SJCRH30 (cell line): Measurements from ENCODE around the gene CLC. TPM values are rescaled to one million over a fixed set of nuclear protein-coding genes. Genes with fewer than 3 reads are reported as not detected.
"Not testable (repeated sequence)": the region's sequence is repeated elsewhere in the genome, so short reads cannot be mapped to it uniquely, and the experiment has no call there.

Experiments
- DNase-seq, 2 experiments: peaks; one replicate each; pipeline ENCODE4 v3.0.0-alpha.2; 2015 to 2020
- H3K27ac ChIP-seq: fragments of 250-450 bp; sonication (Bioruptor Pico); 2 replicates; pipeline ENCODE4 v1.5.1; 2020; ENCODE audit warnings: mild to moderate bottlenecking, moderate library complexity
- H3K27me3 ChIP-seq: fragments of 250-450 bp; sonication (Bioruptor Pico); 2 replicates; pipeline ENCODE4 v1.5.1; 2020; ENCODE audit warnings: mild to moderate bottlenecking, moderate library complexity
- H3K36me3 ChIP-seq: fragments of 250-450 bp; sonication (Bioruptor Pico); 2 replicates; pipeline ENCODE4 v1.5.1; 2020; ENCODE audit warnings: mild to moderate bottlenecking, moderate library complexity
- H3K4me1 ChIP-seq: fragments of 250-450 bp; sonication (Bioruptor Pico); 2 replicates; pipeline ENCODE4 v1.5.1; 2020; ENCODE audit warnings: mild to moderate bottlenecking, moderate library complexity
- H3K4me3 ChIP-seq: fragments of 250-450 bp; sonication (Bioruptor Pico); 2 replicates; pipeline ENCODE4 v1.5.1; 2020; ENCODE audit warnings: mild to moderate bottlenecking, moderate library complexity
- H3K9me3 ChIP-seq: fragments of 250-450 bp; sonication (Bioruptor Pico); replicated peaks from 2 replicates; pipeline ENCODE4 v1.5.1; 2020; ENCODE audit warnings: mild to moderate bottlenecking, moderate library complexity
- total RNA-seq: library from RNA; depleted of rRNA; stranded (reverse); fragments of >200 nt; shearing (Covaris generic); gene quantifications from 2 replicates; pipeline ENCODE4 v1.2.3, GENCODE V29; 2014; rRNA removed

CLC gene
- 0.23 TPM in 1 of 2 replicates, not detected in the other for total RNA-seq

DNA sequence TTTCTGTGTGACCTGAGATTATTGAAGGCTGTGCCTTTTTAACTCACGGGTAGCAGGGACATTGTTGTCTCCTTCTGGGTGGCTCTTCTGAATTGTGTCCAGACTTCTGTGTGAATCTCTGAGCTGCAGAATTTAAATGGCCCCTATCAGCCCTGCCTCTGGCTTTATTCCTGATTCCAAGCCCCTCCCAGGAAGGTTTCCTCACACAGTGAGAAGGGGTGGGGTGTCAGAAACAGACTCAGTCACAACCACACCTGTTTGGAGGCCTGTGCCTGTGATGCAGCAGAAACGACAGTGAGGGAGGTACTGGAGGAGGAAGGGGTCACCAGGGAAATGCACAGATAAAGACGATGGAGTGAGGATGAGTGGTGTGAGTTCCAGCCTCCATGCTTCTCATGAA, at the start of gene CLC:
CLC (minus strand) TSS at position 139 of the 400 bp plus-strand sequence; CDS start at position 62, 77 bp downstream.
- Histone ChIP-seq H3K9me3 (no peaks in the 10 kb centered on the region), H3K27me3 (peaks cover 3% of the 10 kb centered on the region), H3K4me1 (no peaks in the 10 kb centered on the region), H3K36me3 (no peaks in the 10 kb centered on the region), H3K4me3 (no peak within 1 kb of the TSS), H3K27ac (no peak within 1 kb of the TSS)
- no peak for DNase-seq

DNA sequence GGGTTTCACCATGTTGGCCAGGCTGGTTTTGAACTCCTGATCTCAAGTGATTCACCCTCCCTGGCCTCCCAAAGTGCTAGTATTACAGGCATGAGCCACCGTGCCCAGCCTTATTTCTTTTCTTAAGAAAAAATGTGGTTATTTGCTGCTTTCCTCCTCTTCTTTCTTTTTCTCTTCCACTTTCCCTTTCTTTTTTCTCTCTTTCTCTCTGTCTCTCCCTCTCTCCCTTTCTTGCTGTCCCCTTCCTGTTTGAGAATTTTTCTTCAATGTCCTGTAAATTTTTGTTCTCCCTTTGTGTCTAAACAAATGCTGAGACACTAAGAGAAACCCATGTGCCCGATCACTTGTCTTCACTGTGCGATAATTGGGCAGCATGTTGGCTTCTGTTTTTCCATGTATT, 43.1 kb upstream of the CLC start:
- H3K4me3 ChIP-seq = no peak overlapping the region
- no peaks in the 10 kb centered on the region for H3K27me3 ChIP-seq

DNA sequence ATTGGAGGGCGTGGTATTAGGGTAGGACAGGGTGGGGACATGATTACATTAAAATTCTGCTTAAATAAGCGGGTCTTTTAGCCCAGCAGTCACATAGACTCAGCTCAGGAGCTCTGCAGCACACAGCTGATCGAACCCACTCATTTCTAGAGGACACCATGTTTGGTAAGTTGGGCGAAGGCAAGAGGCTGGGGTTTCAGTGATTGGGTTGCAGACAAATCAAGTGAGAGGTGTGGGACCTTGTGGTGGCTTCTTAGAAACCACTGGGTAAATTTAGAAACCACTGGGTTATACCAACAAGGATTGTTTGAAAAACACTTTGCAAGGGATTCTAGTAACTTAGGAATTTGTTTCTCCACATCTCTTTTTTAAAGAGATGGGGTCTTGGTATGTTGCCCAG, 40.9 kb upstream of the CLC start, which contains the start of gene LEUTX:
LEUTX (plus strand) TSS at position 92 of the 400 bp plus-strand sequence; CDS start at position 159, 67 bp downstream.
- Histone ChIP-seq H3K4me1 (peaks cover 15% of the 10 kb centered on the region), H3K36me3 (no peaks in the 10 kb centered on the region), H3K9me3 (peaks cover 4% of the 10 kb centered on the region; the same call in 1 of the 2 replicates), H3K27ac (no peak within 1 kb of the TSS), H3K4me3 (no peak within 1 kb of the TSS), H3K27me3 (no peaks in the 10 kb centered on the region)
- no peak for DNase-seq

More for the DNA sequence above, 43.1 kb upstream of the CLC start:
- Histone ChIP-seq H3K36me3 (no peaks in the 10 kb centered on the region), H3K27ac (no peak overlapping the region), H3K4me1 (no peaks in the 10 kb centered on the region), H3K9me3 (peaks cover 10% of the 10 kb centered on the region; the same call in 1 of the 2 replicates)
- no peak for DNase-seq

DNA sequence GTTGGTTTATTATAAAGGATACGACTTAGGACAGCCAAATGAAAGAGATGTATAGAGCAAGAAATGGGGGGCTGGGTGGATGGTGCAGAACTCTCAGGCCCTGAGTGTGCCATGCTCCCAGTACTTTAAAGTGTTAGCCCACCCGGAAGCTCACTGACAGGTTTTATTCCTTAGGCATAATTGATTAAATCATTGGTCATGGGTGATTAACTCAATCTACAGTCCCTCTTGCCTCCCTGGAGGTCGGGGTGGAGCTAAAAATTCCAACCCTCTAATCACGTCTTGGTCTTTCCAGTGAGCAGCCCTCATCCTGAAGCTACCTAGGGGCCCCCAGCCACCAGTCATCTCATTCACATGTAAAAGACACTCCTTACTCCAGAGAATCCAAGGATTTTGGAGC, 31.0 kb upstream of the CLC start:
- no peaks in the 10 kb centered on the region for H3K27me3 ChIP-seq
- H3K27ac ChIP-seq = peak overlapping the region; percentile 85
- no peaks in the 10 kb centered on the region for H3K9me3 ChIP-seq
- no peaks in the 10 kb centered on the region for H3K36me3 ChIP-seq
- peak; percentile 92 to 96 for DNase-seq
- H3K4me1 ChIP-seq = peaks cover 51% of the 10 kb centered on the region
- peak overlapping the region; percentile 16; the same call in 1 of the 2 replicates for H3K4me3 ChIP-seq

DNA sequence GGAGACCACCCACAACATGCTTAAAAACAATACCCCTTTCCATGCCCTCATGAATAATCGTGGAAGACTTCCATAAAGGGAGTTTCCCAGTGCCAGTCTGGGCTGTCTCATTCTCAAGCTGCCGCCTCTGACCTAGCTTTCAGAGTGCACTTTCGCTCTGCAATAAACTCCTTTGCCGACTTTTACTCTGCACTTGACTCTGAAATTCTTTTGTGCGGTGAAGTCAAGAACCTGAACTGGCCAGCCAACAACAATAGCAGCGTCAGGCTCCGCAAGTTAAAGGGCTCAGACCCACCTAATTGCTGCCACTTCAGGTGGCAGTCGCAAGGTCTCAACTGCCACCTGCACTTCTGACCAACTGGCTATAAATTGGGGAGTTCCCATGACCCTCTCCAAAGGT, 30.5 kb upstream of the CLC start:
- peaks cover 50% of the 10 kb centered on the region; the same call in 1 of the 2 replicates for H3K4me1 ChIP-seq
- H3K27ac ChIP-seq = peak overlapping the region; percentile 85
- H3K9me3 ChIP-seq = no peaks in the 10 kb centered on the region
- H3K4me3 ChIP-seq = peak overlapping the region; percentile 16; the same call in 1 of the 2 replicates
- no peaks in the 10 kb centered on the region for H3K36me3 ChIP-seq
- H3K27me3 ChIP-seq = no peaks in the 10 kb centered on the region
- peak; percentile 50 to 72 for DNase-seq

DNA sequence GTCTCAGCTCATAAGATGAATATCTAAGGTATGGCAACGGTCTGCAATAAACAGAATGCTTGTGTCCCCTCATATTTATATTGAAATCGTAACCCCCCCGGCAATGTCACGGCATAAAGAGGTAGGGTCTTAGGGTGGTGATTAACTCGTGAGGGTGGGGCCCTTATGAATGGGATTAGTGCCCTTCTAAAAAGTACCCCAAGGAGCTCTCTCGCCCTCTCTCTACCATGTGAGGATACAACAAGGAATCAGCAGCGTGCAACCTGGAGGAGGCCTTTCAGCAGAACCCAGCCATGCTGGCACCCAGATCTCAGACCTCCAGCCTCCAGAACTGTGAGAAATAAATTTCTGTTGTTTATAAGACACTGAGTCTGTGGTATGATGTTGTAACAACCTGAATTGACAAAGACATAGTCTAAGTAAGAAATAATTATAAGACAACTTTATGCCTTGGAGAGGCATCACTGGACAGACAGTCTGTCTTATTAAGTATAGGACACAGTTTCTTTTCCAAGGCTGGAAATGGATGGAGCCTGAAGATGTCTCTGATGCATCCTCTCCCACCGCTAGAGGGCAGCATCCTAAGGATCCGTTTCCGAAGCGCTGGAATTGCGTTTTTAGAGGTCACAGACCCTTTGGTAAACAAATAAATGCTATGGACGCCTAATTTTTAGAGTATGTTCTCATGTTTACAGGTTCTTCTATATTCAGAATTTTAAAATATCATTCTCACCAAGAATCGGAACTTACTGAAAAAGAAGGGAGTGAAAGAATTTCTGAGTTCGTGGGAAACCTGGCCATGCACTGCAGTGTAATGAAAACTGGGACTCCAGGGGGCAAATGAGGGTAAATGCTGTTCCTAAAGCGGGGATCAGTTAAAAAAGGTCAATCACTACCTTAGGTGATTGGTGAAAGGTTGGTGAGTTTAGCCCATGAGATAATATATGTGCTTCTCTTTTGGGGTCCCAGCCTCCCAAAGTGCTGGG, 27.6 kb upstream of the CLC start:
- H3K36me3 ChIP-seq = no peaks in the 10 kb centered on the region
- H3K9me3 ChIP-seq = peaks cover 3% of the 10 kb centered on the region; the same call in 1 of the 2 replicates
- no peak overlapping the region for H3K27ac ChIP-seq
- H3K4me3 ChIP-seq = no peak overlapping the region
- peak; percentile 50 to 77 for DNase-seq
- peaks cover 26% of the 10 kb centered on the region; the same call in 1 of the 2 replicates for H3K4me1 ChIP-seq
- no peaks in the 10 kb centered on the region for H3K27me3 ChIP-seq

DNA sequence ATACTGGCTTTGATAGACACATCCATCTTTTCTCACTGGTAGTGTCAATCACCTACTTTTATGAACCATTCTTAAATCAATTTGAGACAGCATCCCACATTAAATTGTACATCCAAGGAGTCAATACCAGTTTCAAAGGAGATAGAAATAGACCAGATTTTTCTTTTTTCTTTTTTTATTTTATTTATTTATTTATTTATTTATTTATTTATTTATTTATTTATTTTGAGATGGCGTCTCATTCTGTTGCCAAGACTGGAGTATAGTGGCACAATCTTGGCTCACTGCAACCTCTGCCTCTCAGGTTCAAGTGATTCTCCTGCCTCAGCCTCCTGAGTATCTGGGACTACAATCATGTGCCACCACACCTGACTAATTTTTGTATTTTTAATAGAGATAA, 24.0 kb upstream of the CLC start:
- DNase-seq = not testable (repeated sequence)

DNA sequence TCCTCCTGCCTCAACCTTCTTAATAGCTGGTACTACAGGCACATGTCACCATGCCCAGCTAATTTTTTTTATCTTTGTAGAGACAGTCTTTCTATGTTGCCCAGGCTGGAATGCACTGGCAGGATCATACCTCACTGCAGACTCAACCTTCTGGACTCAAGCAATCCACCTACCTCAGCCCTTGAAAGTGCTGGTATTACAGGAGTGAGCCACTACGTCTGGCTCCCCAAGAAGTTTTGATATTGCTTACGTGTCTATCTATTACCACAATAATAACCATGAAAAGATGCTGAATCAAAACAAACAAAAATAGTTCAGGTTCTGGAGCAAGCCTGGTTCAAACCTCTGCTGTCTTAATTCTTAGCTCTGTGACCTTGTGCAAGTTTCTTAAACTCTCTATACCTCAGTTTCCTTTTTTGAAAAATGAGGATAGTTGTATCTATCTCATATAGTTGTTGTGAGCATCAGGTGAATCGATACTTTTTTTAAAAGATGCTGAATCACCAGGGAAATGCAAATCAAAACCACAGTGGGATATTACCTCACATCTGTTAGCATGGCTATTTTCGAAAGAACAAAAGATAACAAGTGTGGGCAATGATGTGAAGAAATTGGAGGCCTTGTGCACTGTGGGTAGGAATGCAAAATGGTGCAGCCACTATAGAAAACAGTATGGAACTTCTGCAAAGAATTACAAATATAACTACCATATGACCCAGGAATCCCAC, 21.8 kb upstream of the CLC start:
- no peak for DNase-seq
- Histone ChIP-seq H3K36me3 (no peaks in the 10 kb centered on the region), H3K4me1 (no peaks in the 10 kb centered on the region), H3K9me3 (peaks cover 3% of the 10 kb centered on the region; the same call in 1 of the 2 replicates), H3K4me3 (no peak overlapping the region), H3K27ac (no peak overlapping the region), H3K27me3 (peaks cover 5% of the 10 kb centered on the region; the same call in 1 of the 2 replicates)

More for the DNA sequence above, 24.0 kb upstream of the CLC start:
- H3K4me3 ChIP-seq, H3K36me3 ChIP-seq, H3K4me1 ChIP-seq, H3K27ac ChIP-seq, H3K27me3 ChIP-seq, H3K9me3 ChIP-seq: not testable (repeated sequence)

DNA sequence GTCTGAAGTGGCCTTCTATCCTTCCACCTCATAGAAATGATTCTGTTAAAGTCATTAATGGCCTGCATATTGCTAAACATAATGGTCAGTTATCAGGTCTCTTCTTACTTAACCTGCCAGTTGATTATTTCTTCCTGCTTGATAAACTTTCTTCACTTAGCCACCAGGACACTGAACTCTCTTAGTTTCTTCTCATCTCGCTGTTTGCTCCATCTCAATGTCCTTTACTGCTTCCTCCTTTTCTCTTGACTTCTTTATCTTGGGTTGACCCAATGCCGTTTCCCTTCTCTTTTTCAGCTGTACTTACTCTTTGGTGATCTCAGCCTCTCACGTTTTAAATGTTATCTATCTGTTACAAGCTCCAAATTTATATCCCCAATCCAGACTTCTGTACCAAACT, 17.1 kb upstream of the CLC start:
- Histone ChIP-seq H3K4me3 (no peak overlapping the region), H3K27me3 (peaks cover 13% of the 10 kb centered on the region), H3K4me1 (no peaks in the 10 kb centered on the region), H3K9me3 (no peaks in the 10 kb centered on the region; the same call in 1 of the 2 replicates), H3K36me3 (no peaks in the 10 kb centered on the region), H3K27ac (no peak overlapping the region)
- no peak for DNase-seq

DNA sequence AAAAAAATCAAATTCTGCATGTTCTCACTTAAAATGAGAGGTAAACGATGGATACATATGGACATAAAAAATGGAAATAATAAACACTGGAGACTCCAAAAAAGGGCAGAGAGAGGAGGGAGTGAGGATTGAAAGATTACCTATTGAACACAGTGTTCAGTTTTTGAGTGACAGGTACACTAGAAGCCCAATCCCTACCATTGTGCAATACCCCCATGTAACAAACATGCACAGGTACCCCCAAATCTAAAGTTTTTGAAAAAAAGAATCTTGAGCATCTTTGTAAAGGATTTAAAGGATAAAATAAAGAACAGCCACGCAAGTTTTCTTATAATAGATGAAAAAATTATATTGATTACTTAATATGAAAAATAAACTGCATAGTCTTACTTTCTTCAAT, 16.7 kb upstream of the CLC start:
- Histone ChIP-seq H3K9me3 (no peaks in the 10 kb centered on the region; the same call in 1 of the 2 replicates), H3K27ac (no peak overlapping the region), H3K4me1 (no peaks in the 10 kb centered on the region), H3K4me3 (no peak overlapping the region), H3K36me3 (no peaks in the 10 kb centered on the region), H3K27me3 (peaks cover 14% of the 10 kb centered on the region)
- no peak for DNase-seq

DNA sequence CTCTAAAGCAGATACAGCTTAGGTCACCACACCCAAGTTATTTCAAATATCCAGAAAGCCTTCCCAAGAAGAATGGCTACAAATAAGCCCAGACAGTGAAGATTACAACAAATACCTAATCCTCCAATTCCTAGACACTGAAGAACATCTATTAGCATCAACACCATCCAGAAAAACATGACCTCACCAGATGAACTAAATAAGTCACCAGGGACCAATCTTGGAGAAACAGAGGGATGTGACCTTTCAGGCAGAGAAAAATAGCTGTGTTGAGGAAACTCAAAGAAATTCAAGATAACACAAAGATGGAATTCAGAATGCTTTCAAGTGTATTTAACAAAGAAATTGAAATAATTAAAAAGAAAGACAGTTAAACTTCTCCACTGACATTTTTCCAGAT, 15.0 kb upstream of the CLC start:
- Histone ChIP-seq H3K9me3 (no peaks in the 10 kb centered on the region; the same call in 1 of the 2 replicates), H3K36me3 (no peaks in the 10 kb centered on the region), H3K4me1 (no peaks in the 10 kb centered on the region), H3K27ac (no peak overlapping the region), H3K27me3 (peaks cover 14% of the 10 kb centered on the region), H3K4me3 (no peak overlapping the region)
- no peak for DNase-seq

DNA sequence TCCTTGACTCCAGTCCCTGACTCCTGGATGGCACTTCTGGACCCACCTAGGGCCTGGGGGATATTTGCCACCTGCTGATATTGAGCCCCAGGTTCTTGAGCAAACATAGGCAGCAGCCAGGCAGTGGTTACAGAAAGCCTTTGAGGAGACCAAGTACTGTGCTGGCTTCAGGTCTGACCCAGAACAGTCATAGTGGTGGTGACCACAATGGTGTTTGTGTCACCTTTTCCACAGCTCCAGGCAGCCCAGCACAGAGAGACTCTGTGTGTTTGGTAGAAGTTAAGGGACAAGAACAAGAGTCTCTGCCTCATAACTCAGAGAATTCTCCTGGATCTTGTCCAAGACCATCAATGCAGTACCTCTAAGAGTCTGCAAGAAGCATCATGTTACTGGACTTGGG, 14.6 kb upstream of the CLC start:
- H3K4me3 ChIP-seq = no peak overlapping the region
- H3K36me3 ChIP-seq = no peaks in the 10 kb centered on the region
- H3K9me3 ChIP-seq = no peaks in the 10 kb centered on the region; the same call in 1 of the 2 replicates
- no peak for DNase-seq
- H3K27me3 ChIP-seq = peaks cover 14% of the 10 kb centered on the region
- no peak overlapping the region for H3K27ac ChIP-seq
- H3K4me1 ChIP-seq = no peaks in the 10 kb centered on the region

DNA sequence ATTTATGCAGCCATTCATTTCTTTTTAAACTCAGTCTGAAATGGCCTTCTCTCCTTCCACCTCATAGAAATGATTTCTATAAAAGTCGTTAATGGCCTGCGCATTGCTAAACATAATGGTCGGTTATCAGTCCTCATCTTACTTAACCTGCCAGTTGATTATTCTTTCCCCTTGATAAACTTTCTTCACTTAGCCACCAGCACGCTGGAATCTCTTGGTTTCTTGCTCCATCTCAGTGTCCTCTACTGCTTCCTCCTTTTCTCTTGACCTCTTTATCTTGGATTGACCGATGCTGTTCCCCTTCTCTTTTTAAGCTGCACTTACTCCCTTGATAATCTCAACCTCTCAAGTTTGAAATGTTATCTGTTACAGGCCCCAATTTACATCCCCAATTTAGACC, 12.2 kb upstream of the CLC start:
- Histone ChIP-seq H3K27me3 (peaks cover 15% of the 10 kb centered on the region), H3K4me1 (no peaks in the 10 kb centered on the region), H3K36me3 (no peaks in the 10 kb centered on the region), H3K4me3 (no peak overlapping the region), H3K27ac (no peak overlapping the region), H3K9me3 (no peaks in the 10 kb centered on the region)
- no peak for DNase-seq

DNA sequence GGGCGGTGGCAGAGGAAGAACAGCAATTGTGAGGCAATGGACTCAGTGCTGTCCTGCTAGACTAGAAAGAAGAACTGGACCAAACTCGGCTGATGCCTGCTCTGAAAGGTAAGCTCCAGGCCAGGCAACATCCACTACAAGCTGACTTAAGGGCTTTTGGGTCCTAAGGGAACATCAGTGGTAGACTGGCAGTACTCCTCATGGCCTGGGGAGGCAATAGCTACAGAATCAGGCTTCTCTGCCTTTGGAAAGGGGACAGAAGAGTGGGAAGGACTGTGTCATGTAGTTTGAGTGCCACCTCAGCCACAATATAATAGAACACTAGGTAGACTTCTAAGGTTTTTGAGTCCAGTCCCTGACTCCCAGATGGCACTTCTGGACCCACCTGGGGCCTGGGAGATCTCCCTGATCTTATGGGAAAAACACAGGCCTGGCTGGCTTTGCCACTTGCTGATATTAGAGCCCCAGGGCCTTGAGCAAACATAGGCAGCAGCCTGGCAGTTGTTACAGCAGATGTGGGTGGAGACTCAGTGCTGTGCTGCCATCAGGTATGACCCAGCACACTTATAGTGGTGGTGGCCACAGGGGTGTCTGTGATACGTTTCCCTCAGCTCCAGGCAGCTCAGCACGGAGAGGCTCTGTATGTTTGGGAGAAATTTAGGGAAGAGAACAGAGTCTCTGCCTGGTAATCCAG, 9.2 kb upstream of the CLC start:
- no peaks in the 10 kb centered on the region for H3K4me1 ChIP-seq
- no peak overlapping the region for H3K27ac ChIP-seq
- no peak for DNase-seq
- H3K27me3 ChIP-seq = peaks cover 11% of the 10 kb centered on the region
- no peak overlapping the region for H3K4me3 ChIP-seq
- H3K9me3 ChIP-seq = no peaks in the 10 kb centered on the region
- no peaks in the 10 kb centered on the region for H3K36me3 ChIP-seq
